ENCODE measurements around the gene SNAI1. TPM values are rescaled to one million over a fixed set of nuclear protein-coding genes. Genes with fewer than 3 reads are reported as not detected.

SNAI1 gene
- total RNA-seq, 3 donors from 2014 or later: 0.80 to 5.0 (median 4.3) TPM

DNA sequence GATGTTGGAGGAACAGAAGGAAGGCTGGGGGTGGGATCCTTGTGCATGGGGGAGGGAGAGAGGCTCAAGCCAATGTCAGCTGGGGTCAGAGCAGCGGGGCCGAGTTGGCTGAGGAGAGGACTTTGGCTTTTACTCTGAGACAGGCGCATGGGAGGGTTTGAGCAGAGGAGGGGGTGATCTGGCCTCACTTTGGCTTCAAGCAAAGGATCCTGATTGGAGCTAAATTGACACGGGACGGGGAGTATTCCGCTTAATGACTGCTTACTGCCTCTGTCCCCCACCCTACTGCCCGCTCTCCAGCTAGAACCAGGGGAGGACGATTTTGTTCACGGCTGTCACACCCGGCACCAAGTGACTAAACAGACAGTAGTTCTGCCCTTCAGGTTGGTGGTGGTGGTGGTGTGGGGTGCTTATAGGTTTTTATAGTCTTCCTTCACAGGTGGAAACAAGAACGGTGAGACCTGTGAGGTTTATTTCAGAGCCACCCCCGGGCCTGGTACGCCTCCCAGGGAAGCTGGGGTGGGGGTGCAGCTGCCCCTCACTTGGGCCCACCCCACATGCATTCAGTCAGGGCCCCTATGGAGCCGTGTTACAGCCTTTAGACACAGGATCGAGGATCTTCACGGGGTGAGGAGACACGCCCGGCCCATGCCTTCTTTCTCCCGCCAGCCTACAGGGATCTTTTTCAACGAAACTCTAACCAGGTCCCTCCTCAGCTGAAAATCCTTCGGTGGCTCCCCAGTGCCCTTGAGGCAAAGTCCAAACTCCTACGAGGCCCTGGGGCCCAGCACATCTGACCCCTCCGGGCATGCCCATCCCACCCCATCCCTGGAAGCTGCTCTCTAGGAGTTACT is 1.3 kb upstream of the SNAI1 start:
- H3K4me1 ChIP-seq: peaks cover 4 to 6% of the 10 kb centered on the region in 2 donors
- H3K27me3 ChIP-seq: no peaks in the 10 kb centered on the region
- no peak overlapping the region for H3K4me3 ChIP-seq
- H3K9me3 ChIP-seq: no peaks in the 10 kb centered on the region
- no peaks in the 10 kb centered on the region for H3K36me3 ChIP-seq
- H3K27ac ChIP-seq: no peak overlapping the region
- intact Hi-C loops (cut with DNase I; ENCODE audit: low total_unique reads): loop anchor here (1.0 kb wide), 1 partner anchor 90 kb away; no protein-coding TSS in a partner anchor
- no peak for DNase-seq (ENCODE audit: low spot score in 2 of 2)
- no peak for TF ChIP-seq POLR2A (IDR thresholded peaks at IDR 0.05)
- TF ChIP-seq, protein P1, sequence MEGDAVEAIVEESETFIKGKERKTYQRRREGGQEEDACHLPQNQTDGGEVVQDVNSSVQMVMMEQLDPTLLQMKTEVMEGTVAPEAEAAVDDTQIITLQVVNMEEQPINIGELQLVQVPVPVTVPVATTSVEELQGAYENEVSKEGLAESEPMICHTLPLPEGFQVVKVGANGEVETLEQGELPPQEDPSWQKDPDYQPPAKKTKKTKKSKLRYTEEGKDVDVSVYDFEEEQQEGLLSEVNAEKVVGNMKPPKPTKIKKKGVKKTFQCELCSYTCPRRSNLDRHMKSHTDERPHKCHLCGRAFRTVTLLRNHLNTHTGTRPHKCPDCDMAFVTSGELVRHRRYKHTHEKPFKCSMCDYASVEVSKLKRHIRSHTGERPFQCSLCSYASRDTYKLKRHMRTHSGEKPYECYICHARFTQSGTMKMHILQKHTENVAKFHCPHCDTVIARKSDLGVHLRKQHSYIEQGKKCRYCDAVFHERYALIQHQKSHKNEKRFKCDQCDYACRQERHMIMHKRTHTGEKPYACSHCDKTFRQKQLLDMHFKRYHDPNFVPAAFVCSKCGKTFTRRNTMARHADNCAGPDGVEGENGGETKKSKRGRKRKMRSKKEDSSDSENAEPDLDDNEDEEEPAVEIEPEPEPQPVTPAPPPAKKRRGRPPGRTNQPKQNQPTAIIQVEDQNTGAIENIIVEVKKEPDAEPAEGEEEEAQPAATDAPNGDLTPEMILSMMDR (IDR thresholded peaks at IDR 0.05): no peak
- no peak for TF ChIP-seq POLR2AphosphoS5 (IDR thresholded peaks at IDR 0.05)

DNA sequence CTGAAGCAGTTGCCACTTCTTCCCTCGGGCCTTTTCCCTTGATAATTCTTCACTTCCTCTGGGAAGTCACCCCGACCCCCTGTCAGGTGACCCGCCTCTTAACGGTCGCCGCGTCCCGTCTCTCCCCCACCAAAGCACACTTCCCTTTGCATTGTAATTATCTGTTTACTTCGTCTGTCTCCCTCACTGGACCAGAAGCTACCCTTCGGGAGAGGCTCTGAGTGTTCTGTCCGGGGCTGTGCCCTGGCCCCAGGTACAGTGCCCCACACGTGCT is 771 bp upstream of the SNAI1 start:
- Histone ChIP-seq H3K9me3 (no peaks in the 10 kb centered on the region), H3K4me3 (peak overlapping the region in 2 of 3 donors; percentile 59 to 72), H3K4me1 (peaks cover 4 to 6% of the 10 kb centered on the region in 2 donors), H3K27ac (peak overlapping the region; percentile 20 to 21), H3K36me3 (no peaks in the 10 kb centered on the region), H3K27me3 (no peaks in the 10 kb centered on the region)
- DNase-seq (ENCODE audit: low spot score in 2 of 2): no peak
- intact Hi-C loops (cut with DNase I; ENCODE audit: low total_unique reads): no loop called here
- TF ChIP-seq, protein P1 (IDR thresholded peaks at IDR 0.05): no peak
- no peak for TF ChIP-seq POLR2AphosphoS5 (IDR thresholded peaks at IDR 0.05)
- no peak for TF ChIP-seq POLR2A (IDR thresholded peaks at IDR 0.05)

DNA sequence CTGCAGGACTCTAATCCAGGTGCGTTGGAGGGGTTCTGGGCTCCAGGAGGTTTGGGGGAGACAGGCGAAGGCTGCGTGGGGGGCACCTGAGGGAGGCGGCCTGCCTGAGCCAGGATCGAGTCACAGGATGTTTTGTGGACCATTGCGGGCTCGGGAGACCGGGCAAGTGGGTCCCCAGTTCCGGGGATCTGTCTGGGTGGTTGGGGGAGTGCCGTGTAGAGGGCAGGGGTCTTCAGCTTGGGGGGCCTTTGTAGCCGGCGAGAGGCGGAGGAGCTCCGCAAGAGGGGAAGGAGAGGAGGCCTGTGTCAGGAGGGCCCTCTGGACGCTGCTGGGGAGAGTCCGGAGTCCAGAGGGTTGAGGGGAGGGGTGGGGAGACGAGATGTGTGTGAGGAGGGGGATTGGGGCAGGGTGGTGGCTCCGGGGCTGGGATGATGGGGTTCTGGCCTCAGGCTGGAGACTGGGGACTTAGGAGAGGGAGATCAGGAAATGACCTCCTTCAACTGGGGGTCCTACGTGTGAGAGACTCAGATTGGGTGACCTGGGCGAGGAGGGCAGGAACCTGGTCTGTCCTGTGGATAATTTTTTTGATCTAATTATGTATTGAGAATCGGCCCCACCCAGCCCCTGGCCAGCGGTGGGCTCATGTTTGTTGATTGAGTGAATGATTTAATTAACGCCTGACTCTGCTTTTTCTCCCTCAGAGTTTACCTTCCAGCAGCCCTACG is 505 bp downstream of the SNAI1 start:
- Histone ChIP-seq H3K27me3 (no peaks in the 10 kb centered on the region), H3K4me1 (peaks cover 5 to 6% of the 10 kb centered on the region in 2 donors), H3K9me3 (no peaks in the 10 kb centered on the region), H3K4me3 (peak overlapping the region; percentile 41 to 72 (median 59)), H3K36me3 (no peaks in the 10 kb centered on the region), H3K27ac (peak overlapping the region; percentile 50 to 72)
- DNase-seq (ENCODE audit: low spot score in 2 of 2): no peak
- TF ChIP-seq POLR2A (IDR thresholded peaks at IDR 0.05) (no peak), POLR2AphosphoS5 (IDR thresholded peaks at IDR 0.05) (no peak)
- TF ChIP-seq, protein P1 (IDR thresholded peaks at IDR 0.05): no peak
- intact Hi-C loops (cut with DNase I; ENCODE audit: low total_unique reads): no loop called here

DNA sequence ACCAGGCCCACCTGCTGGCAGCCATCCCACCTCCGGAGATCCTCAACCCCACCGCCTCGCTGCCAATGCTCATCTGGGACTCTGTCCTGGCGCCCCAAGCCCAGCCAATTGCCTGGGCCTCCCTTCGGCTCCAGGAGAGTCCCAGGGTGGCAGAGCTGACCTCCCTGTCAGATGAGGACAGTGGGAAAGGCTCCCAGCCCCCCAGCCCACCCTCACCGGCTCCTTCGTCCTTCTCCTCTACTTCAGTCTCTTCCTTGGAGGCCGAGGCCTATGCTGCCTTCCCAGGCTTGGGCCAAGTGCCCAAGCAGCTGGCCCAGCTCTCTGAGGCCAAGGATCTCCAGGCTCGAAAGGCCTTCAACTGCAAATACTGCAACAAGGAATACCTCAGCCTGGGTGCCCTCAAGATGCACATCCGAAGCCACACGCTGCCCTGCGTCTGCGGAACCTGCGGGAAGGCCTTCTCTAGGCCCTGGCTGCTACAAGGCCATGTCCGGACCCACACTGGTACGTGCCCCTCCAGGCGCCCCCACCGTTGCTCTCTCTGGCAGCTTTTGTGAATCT is 1.1 kb downstream of the SNAI1 start:
- TF ChIP-seq POLR2AphosphoS5 (IDR thresholded peaks at IDR 0.05): no peak
- TF ChIP-seq, protein P1 (IDR thresholded peaks at IDR 0.05): no peak
- no peak for TF ChIP-seq POLR2A (IDR thresholded peaks at IDR 0.05)
- DNase-seq (ENCODE audit: low spot score in 2 of 2): no peak
- H3K4me1 ChIP-seq: peaks cover 6 to 11% of the 10 kb centered on the region in 2 donors
- no peaks in the 10 kb centered on the region for H3K27me3 ChIP-seq
- peak overlapping the region; percentile 50 to 72 for H3K27ac ChIP-seq
- no peaks in the 10 kb centered on the region for H3K36me3 ChIP-seq
- peak overlapping the region; percentile 41 to 72 (median 59) for H3K4me3 ChIP-seq
- intact Hi-C loops (cut with DNase I; ENCODE audit: low total_unique reads): no loop called here
- H3K9me3 ChIP-seq: no peaks in the 10 kb centered on the region

Data from breast epithelium (tissue), 4 donors.